H9 (cell line): ENCODE measurements around the gene SCFD2. TPM values are rescaled to one million over a fixed set of nuclear protein-coding genes. Genes with fewer than 3 reads are reported as not detected.

Experiments used
- DNase-seq: peaks from one replicate; pipeline ENCODE4 v3.0.0-alpha.2; 2017
- H2AFZ ChIP-seq: one replicate; pipeline ENCODE4 v1.6.1; 2013; ENCODE audit warnings: mild to moderate bottlenecking, low read length, control low read depth, moderate library complexity
- H2AK5ac ChIP-seq: 2 replicates; pipeline ENCODE4 v1.6.1; 2013; ENCODE audit warnings: low read length, control low read depth, mixed read lengths; ENCODE audit not compliant: insufficient read length
- H2BK120ac ChIP-seq: one replicate; pipeline ENCODE4 v1.6.1; 2013; ENCODE audit warnings: low read depth, mild to moderate bottlenecking, low read length, control low read depth, inconsistent platforms; ENCODE audit not compliant: poor library complexity, severe bottlenecking
- H2BK12ac ChIP-seq: 2 replicates; pipeline ENCODE4 v1.6.1; 2013; ENCODE audit warnings: low read length, control low read depth, mixed read lengths, low read depth; ENCODE audit not compliant: insufficient read length
- H2BK15ac ChIP-seq: 2 replicates; pipeline ENCODE4 v1.6.1; 2013; ENCODE audit warnings: low read depth, low read length, control low read depth
- H2BK20ac ChIP-seq: one replicate; pipeline ENCODE4 v1.6.1; 2013; ENCODE audit warnings: low read depth, mild to moderate bottlenecking, low read length, control low read depth, inconsistent platforms; ENCODE audit not compliant: poor library complexity, severe bottlenecking
- H2BK5ac ChIP-seq: 2 replicates; pipeline ENCODE4 v1.6.1; 2013; ENCODE audit warnings: low read length, control low read depth, mixed read lengths; ENCODE audit not compliant: insufficient read length
- H3K14ac ChIP-seq: 2 replicates; pipeline ENCODE4 v1.6.1; 2013; ENCODE audit warnings: low read length, control low read depth; ENCODE audit not compliant: insufficient read depth
- H3K18ac ChIP-seq: 2 replicates; pipeline ENCODE4 v1.6.1; 2013; ENCODE audit warnings: low read depth, mild to moderate bottlenecking, mixed read lengths, low read length, control low read depth; ENCODE audit not compliant: insufficient read length
- H3K23ac ChIP-seq: 2 replicates; pipeline ENCODE4 v1.6.1; 2013; ENCODE audit warnings: low read length, control low read depth, mixed read lengths, low read depth; ENCODE audit not compliant: insufficient read length
- H3K23me2 ChIP-seq: 2 replicates; pipeline ENCODE4 v1.6.1; 2013; ENCODE audit warnings: low read depth, mild to moderate bottlenecking, mixed read lengths, low read length, control low read depth; ENCODE audit not compliant: insufficient read length, poor library complexity, severe bottlenecking
- H3K27ac ChIP-seq: 2 replicates; pipeline ENCODE4 v1.5.1; 2013; ENCODE audit warnings: low read length, control low read depth, mixed read lengths, low read depth; ENCODE audit not compliant: insufficient read length
- H3K27me3 ChIP-seq: 2 replicates; pipeline ENCODE4 v1.6.1; 2013; ENCODE audit warnings: low read length, control low read depth, inconsistent platforms; ENCODE audit not compliant: insufficient read depth
- H3K4ac ChIP-seq: 2 replicates; pipeline ENCODE4 v1.6.1; 2013; ENCODE audit warnings: low read depth, mild to moderate bottlenecking, control low read depth, inconsistent platforms, low read length, moderate library complexity
- H3K4me1 ChIP-seq: 2 replicates; pipeline ENCODE4 v1.6.1; 2013; ENCODE audit warnings: low read length, control low read depth, inconsistent platforms; ENCODE audit not compliant: insufficient read depth
- H3K4me2 ChIP-seq: 2 replicates; pipeline ENCODE4 v1.6.1; 2013; ENCODE audit warnings: low read length, control low read depth, mixed read lengths; ENCODE audit not compliant: insufficient read length, insufficient read depth
- H3K56ac ChIP-seq: 2 replicates; pipeline ENCODE4 v1.6.1; 2013; ENCODE audit warnings: low read depth, mild to moderate bottlenecking, mixed read lengths, low read length, control low read depth; ENCODE audit not compliant: insufficient read length
- H3K79me1 ChIP-seq: 2 replicates; pipeline ENCODE4 v1.6.1; 2013; ENCODE audit warnings: low read depth, mild to moderate bottlenecking, moderate library complexity, low read length, control low read depth, inconsistent platforms; ENCODE audit not compliant: insufficient read depth, poor library complexity, severe bottlenecking
- H3K79me2 ChIP-seq: 2 replicates; pipeline ENCODE4 v1.6.1; 2013; ENCODE audit warnings: low read length, control low read depth, inconsistent platforms; ENCODE audit not compliant: insufficient read depth
- H3K9ac ChIP-seq: 2 replicates; pipeline ENCODE4 v1.6.1; 2013; ENCODE audit warnings: low read length, control low read depth, mixed read lengths; ENCODE audit not compliant: insufficient read length; ENCODE audit errors: extremely low read depth
- H3K9me3 ChIP-seq: one replicate; pipeline ENCODE4 v1.6.1; 2013; ENCODE audit warnings: low read depth, low read length, inconsistent platforms; ENCODE audit not compliant: control insufficient read depth
- H3T11ph ChIP-seq: one replicate; pipeline ENCODE4 v1.6.1; 2013; ENCODE audit warnings: mild to moderate bottlenecking, low read length, control low read depth, inconsistent platforms
- H4K20me1 ChIP-seq: one replicate; pipeline ENCODE4 v1.6.1; 2013; ENCODE audit not compliant: control insufficient read depth, insufficient read length, insufficient read depth
- H4K5ac ChIP-seq: 2 replicates; pipeline ENCODE4 v1.6.1; 2013; ENCODE audit warnings: low read depth, mild to moderate bottlenecking, mixed read lengths, low read length, control low read depth; ENCODE audit not compliant: insufficient read length
- H4K8ac ChIP-seq: replicated peaks from 2 replicates; pipeline ENCODE4 v1.6.1; 2013; ENCODE audit warnings: low read length, control low read depth, mixed read lengths, low read depth; ENCODE audit not compliant: insufficient read length
- H4K91ac ChIP-seq: 2 replicates; pipeline ENCODE4 v1.6.1; 2013; ENCODE audit warnings: low read depth, mild to moderate bottlenecking, moderate library complexity, mixed read lengths, low read length, control low read depth; ENCODE audit not compliant: insufficient read length
- H3K27ac Mint-ChIP-seq, 3 experiments: 2 replicates in 2 of 3; 3 replicates in 1 of 3; pipeline ENCODE4 v1.8.0; 2020 to 2021; ENCODE audit warnings: mixed read lengths in 3 of 3, mild to moderate bottlenecking in 1 of 3, moderate library complexity in 1 of 3
- H3K27me3 Mint-ChIP-seq: 2 replicates; pipeline ENCODE4 v1.8.0; 2021; ENCODE audit warnings: low read depth, mild to moderate bottlenecking, moderate library complexity, mixed read lengths
- H3K36me3 Mint-ChIP-seq, 3 experiments: 2 replicates in 2 of 3; 3 replicates in 1 of 3; pipeline ENCODE4 v1.8.0; 2020 to 2021; ENCODE audit warnings: low read depth in 3 of 3, mixed read lengths in 3 of 3; ENCODE audit not compliant: insufficient read depth in 1 of 3
- H3K4me1 Mint-ChIP-seq, 2 experiments: 2 replicates each; pipeline ENCODE4 v1.8.0; 2020; ENCODE audit warnings: mixed read lengths in 2 of 2
- H3K4me3 Mint-ChIP-seq, 2 experiments: 2 replicates in 1 of 2; 3 replicates in 1 of 2; pipeline ENCODE4 v1.8.0; 2020 to 2021; ENCODE audit warnings: mild to moderate bottlenecking in 2 of 2, mixed read lengths in 2 of 2, moderate library complexity in 1 of 2
- H3K9me3 Mint-ChIP-seq, 2 experiments: 2 replicates in 1 of 2; 3 replicates in 1 of 2; pipeline ENCODE4 v1.8.0; 2020; ENCODE audit warnings: mild to moderate bottlenecking in 2 of 2, mixed read lengths in 2 of 2, moderate library complexity in 1 of 2
- CTCF ChIP-seq: fragments of 200-600 bp; sonication (generic); conservative IDR thresholded peaks from 3 replicates; pipeline ENCODE4 v1.8.0; 2021; ENCODE audit warnings: antibody characterized with exemption, mild to moderate bottlenecking
- WGBS: extraction: QIAGEN DNeasy Blood & Tissue Kit; methylation state at CpG from one replicate; pipeline ENCODE4 v1.1.7; 2013; ENCODE audit warnings: missing lambda C conversion rate, low lambda C conversion rate, mixed read lengths; ENCODE audit not compliant: insufficient read length; ENCODE audit errors: extremely low coverage; 5-methylcytosine and 5-hydroxymethylcytosine counted together
- total RNA-seq: library from RNA; stranded (reverse); gene quantifications from 2 replicates; pipeline ENCODE4 v1.2.1, GENCODE V29; 2021

SCFD2 gene
- total RNA-seq, 1 experiment from 2014 or later, result 10.1 TPM

DNA sequence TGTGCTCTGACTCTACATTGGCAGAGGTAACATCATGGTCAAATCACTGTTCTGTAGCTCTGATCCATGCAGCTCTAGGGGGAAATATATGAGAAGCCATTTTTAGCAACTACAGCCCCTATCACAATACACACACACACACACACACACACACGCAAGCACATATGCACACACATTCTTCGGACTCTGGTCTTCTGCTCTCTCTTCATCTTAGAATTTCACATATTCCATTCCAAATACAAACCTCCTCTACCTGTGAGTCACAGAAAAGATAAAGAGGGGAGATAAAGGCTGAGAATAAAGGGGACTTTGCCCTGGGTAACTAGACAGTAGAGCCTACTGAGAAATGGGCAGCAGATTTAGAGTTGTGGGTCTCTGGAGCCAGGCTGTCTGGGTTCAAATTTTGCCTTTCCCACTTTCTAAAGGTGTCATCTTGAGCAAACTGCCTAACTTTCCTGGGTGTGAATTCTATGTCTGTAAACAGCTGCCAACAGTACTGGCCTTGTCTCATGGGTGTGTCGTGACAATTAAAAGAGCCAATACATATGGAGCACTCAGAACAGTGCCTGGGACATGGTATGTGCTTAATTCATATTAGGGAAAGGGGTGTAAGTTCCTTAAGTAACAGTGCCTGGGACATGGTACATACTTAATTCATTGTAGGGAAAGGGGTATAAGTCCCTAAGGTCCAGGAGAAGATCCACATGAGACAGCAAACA is 515.3 kb downstream of the SCFD2 start:
- peaks cover 18 to 22% of the 10 kb centered on the region in 2 experiments for H3K4me1 Mint-ChIP-seq
- no peak for TF ChIP-seq CTCF
- no peaks in the 10 kb centered on the region for H4K20me1 ChIP-seq
- H3K18ac ChIP-seq, result no peak overlapping the region
- no peaks in the 10 kb centered on the region for H3K9me3 Mint-ChIP-seq
- no peaks in the 10 kb centered on the region for H3K36me3 Mint-ChIP-seq
- H2BK5ac ChIP-seq, result no peak overlapping the region
- no peak overlapping the region for H3K9ac ChIP-seq
- WGBS, result no CpG with 5 or more reads among the region's 3 CpGs
- no peaks in the 10 kb centered on the region; the same call in 1 of the 2 replicates for H3K79me2 ChIP-seq
- no peak for DNase-seq
- H3K79me1 ChIP-seq, result no peaks in the 10 kb centered on the region
- no peaks in the 10 kb centered on the region for H3K27me3 ChIP-seq
- H3K27ac Mint-ChIP-seq, result no peak overlapping the region
- no peak overlapping the region for H3K56ac ChIP-seq
- no peaks in the 10 kb centered on the region for H3K23me2 ChIP-seq
- no peak overlapping the region for H2AFZ ChIP-seq
- H3K23ac ChIP-seq, result no peak overlapping the region
- H2BK12ac ChIP-seq, result no peak overlapping the region
- no peak overlapping the region for H3K27ac ChIP-seq
- H2BK15ac ChIP-seq, result no peak overlapping the region
- H3K4me2 ChIP-seq, result no peak overlapping the region
- no peak overlapping the region for H3K4ac ChIP-seq
- no peaks in the 10 kb centered on the region for H3K9me3 ChIP-seq
- no peak overlapping the region for H2AK5ac ChIP-seq
- no peak overlapping the region for H4K5ac ChIP-seq
- peaks cover 4% of the 10 kb centered on the region for H3K27me3 Mint-ChIP-seq
- no peak overlapping the region for H4K91ac ChIP-seq
- H3K4me1 ChIP-seq, result peaks cover 3% of the 10 kb centered on the region; the same call in 1 of the 2 replicates
- no peak overlapping the region for H3K14ac ChIP-seq
- H2BK120ac ChIP-seq, result no peak overlapping the region
- no peak overlapping the region for H4K8ac ChIP-seq
- no peak overlapping the region for H3K4me3 Mint-ChIP-seq
- no peak overlapping the region for H3T11ph ChIP-seq
- no peak overlapping the region for H2BK20ac ChIP-seq
